Activated CD4-positive, alpha-beta T cell treated with anti-CD3 and anti-CD28 coated beads, Interleukin-2, Interleukin-4, amounts not matched to agents 100 ng/mL and 50 ng/mL, durations not matched to agents 16 hours and 8 hours (primary cell): Measurements from ENCODE around the gene KRTAP10-2.
"Not testable (repeated sequence)": the region's sequence is repeated elsewhere in the genome, so short reads cannot be mapped to it uniquely, and the experiment has no call there.

ENCODE experiments used
- DNase-seq: peaks from one replicate; pipeline ENCODE4 v3.0.0-alpha.2; 2020; ENCODE audit warnings: low spot score

Gene KRTAP10-2, protein sequence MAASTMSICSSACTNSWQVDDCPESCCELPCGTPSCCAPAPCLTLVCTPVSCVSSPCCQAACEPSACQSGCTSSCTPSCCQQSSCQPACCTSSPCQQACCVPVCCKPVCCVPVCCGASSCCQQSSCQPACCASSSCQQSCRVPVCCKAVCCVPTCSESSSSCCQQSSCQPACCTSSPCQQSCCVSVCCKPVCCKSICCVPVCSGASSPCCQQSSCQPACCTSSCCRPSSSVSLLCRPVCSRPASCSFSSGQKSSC

GRCh38 chr21:44551340-44551961 lies at the start of gene KRTAP10-2:
Gene KRTAP10-2 (minus strand): TSS chr21:44551505. CDS start chr21:44551458, 47 bp downstream.
- DNase-seq = no peak

GRCh38 chr21:44601091-44601490 lies 49.8 kb upstream of the KRTAP10-2 start:
- not testable (repeated sequence) for DNase-seq

GRCh38 chr21:44600118-44600978 lies 49.0 kb upstream of the KRTAP10-2 start, which contains the start of gene KRTAP10-7:
Gene KRTAP10-7 (plus strand): TSS chr21:44600597. CDS start chr21:44600622, 25 bp downstream.
- not testable (repeated sequence) for DNase-seq

- DNase-seq = no peak
These were observed 48.1 kb upstream of the KRTAP10-2 start for GRCh38 chr21:44599264-44600029.

- no peak for DNase-seq
These were observed 46.8 kb upstream of the KRTAP10-2 start for GRCh38 chr21:44598061-44598460.

GRCh38 chr21:44596068-44596725 lies 44.9 kb upstream of the KRTAP10-2 start:
- DNase-seq = no peak

- DNase-seq = no peak
These were observed 44.2 kb upstream of the KRTAP10-2 start for GRCh38 chr21:44595524-44595923.

DNA sequence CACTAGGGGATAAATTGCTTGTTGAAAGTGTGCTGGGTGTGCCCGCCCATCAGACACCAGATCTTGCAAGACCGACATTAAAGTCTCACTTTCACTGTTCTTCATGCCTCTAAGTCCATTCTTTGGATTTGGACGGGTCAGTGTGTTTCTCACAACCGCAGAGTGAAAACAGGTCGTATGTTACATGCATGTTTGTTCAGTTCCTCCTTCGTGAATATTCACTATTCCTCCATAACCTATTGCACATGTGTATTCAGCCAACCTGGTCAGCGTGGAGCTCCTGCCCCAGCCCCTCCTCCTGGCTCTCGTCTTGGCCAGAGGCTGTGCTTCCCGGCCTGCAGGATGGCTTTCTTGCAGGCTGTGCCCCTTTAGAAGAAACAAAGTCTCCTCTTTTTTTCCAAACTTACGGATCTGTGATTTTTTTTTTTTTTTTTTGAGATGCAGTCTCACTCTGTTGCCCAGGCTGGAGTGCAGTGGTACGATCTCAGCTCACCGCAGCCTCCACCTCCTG lies 43.2 kb upstream of the KRTAP10-2 start:
- DNase-seq = no peak

DNA sequence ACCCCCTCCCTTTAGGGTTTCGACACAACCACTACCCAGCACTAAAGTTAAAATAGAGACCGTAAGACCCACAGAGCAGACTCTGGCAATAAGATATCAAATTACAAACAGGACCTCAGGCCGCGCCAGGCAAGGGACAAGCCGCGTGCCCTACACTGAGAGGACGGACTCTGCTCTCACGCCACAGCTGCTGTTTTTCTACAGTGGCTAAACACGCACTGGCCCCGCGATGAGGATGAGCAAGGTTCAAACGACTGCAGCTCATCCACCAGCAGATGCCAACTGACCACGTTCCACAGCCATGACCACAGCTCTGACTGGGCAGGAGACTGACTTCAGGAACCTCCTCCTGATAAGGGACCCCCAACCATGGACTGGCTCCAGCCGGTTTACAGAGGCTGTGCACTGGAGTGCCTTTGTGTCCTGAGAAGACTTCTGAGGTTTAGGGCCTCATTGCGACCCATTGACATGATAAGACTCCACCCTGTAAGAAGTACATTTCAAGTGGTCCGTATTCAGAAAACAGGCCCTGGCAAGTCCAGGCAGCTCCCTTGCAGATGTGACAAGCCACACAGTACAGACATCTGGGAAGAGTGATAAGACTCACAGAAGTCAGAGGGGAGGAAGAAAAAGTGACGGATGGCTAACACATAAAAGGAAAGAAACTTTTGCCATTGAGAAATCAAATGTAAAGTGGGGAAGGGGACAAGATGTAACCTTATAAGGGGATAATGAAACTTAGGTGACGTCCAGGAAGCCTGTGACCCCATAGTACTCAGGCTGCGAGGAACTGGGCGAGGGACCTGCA lies 42.5 kb upstream of the KRTAP10-2 start:
- no peak for DNase-seq

- no peak for DNase-seq
These were observed 41.4 kb upstream of the KRTAP10-2 start, which contains the start of gene KRTAP10-6 for GRCh38 chr21:44592446-44593311. Gene KRTAP10-6 (minus strand): TSS chr21:44592505. CDS start chr21:44592484, 21 bp downstream.

GRCh38 chr21:44591801-44592130 lies 40.5 kb upstream of the KRTAP10-2 start:
- DNase-seq = not testable (repeated sequence)

DNA sequence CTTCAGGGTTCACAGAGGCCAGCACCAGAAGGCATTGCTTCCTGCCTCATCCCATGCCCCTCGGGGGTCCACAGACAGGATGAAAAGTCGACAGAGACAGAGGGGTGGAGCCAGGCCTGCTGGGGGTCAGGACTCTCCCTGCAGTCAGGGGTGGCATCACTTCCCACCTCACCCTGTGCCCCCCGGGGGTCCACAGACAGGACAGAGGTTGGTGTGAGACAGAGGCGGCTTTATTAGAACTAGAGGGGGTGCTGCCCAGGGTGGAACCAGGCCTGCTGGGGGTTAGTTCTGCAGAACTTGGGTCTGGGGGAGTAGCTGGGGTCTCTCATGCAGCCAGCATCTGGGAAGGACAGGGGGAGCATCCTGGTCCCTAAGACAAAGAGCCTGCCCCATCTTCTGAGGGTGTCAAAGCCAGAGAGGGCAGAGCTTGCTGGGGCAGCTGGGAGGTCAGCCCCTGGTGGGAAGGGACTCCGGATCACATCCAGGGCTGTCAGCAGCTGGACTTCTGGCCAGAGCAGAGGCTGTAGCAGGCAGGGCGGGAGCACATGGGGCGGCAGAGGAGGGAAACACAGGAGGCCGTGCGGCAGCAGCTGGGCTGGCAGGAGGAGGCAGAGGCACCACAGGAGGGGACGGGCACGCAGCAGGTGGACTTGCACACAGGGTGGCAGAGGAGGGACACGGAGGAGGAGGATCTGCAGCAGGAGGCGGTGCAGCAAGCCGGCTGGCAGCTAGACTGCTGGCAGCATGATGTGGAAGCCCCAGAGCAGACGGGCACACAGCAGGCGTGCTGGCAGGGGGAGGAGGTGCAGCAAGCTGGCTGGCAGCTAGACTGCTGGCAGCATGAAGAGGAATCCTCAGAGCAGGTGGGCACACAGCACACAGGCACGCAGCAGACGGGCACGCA lies 39.8 kb upstream of the KRTAP10-2 start:
- DNase-seq = not testable (repeated sequence)

GRCh38 chr21:44590311-44590721 lies 39.0 kb upstream of the KRTAP10-2 start:
- no peak for DNase-seq

GRCh38 chr21:44589586-44590305 lies 38.4 kb upstream of the KRTAP10-2 start:
- DNase-seq = no peak

DNA sequence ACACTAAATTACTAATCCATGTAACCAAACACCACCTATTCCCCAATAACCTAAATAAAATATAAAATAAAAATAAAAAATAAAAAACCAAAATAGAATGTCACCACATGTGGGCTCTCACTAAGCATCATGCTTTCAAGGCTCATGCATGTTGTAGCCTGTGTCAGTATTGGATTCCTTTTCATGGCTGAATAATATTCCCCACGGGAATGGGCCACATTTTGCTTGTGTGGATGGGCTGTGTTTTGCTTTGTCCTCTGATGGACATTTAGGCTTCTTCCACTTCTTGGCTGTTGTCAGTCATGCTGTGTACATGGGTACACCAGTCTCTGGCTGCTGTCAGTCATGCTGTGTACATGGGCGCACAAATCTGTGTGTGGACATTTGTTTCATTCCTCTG lies 37.8 kb upstream of the KRTAP10-2 start:
- DNase-seq = no peak

DNA sequence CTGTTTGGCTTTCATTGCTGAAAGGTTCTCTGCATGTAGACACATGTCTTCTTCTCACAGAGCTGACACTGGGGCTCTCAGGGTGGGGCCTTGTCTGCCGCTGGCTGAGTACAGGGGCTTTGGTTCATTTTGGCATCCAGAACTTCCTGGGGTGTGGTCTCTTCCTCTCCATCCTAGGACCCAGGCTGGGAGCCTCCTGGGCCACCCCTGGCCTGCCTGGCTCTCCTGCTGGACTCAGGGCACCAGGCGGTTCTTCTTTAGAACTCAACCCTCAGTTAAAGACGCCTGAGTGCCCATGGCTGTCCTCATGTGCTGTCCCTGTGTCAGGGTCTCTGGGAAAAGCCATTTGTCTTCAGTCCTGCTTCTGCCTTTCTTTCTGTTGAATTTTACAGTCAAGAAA lies 34.6 kb upstream of the KRTAP10-2 start:
- DNase-seq = no peak

DNA sequence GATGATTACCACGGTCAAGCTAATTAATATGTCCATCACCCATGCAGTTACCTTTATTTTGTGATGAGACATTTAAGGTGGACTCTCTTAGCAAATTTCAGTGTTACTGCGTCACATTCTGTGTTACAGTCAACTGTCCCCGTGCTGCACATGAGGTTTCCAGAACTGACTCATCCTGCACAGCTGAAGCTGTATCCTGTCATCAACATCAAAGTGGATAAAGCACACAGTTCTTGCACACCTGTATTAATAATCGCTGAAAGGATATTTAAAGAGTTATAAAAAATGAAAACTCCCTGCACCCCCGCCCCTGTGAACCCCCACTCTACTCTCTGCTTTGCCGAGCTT lies 32.5 kb upstream of the KRTAP10-2 start:
- peak; percentile 34 for DNase-seq
